ENCODE measurements around the gene TENT5C. TPM values are rescaled to one million over a fixed set of nuclear protein-coding genes. Genes with fewer than 3 reads are reported as not detected.

TENT5C gene
- total and polyA plus RNA-seq, 7 donors: 1.5 to 31.4 (median 9.7) TPM

- DNase-seq: no peak
- H3K36me3 ChIP-seq (ENCODE audit: insufficient read depth in 1 of 2, low read depth in 1 of 2): no peaks in the 10 kb centered on the region
- no peak for TF ChIP-seq CTCF (IDR thresholded peaks at IDR 0.05)
- intact Hi-C loops (cut with DNase I): no loop called here
- 88 to 91% (median 90%) methylated on average over 8 of the region's 8 CpGs for WGBS, 3 donors
- ATAC-seq: no peak
- no peak overlapping the region for H3K4me3 ChIP-seq
- H3K9me3 ChIP-seq: no peaks in the 10 kb centered on the region
- H3K27ac ChIP-seq: no peak overlapping the region
- H3K27me3 ChIP-seq (ENCODE audit: insufficient read depth in 3 of 3, low read length in 2 of 3): no peaks in the 10 kb centered on the region
- peaks cover 25% of the 10 kb centered on the region for H3K4me1 ChIP-seq
These were observed 31.0 kb downstream of the TENT5C start for GRCh38 chr1:117636637-117637425.

- Histone ChIP-seq H3K4me3 (no peak overlapping the region), H3K36me3 (ENCODE audit: insufficient read depth in 1 of 2, low read depth in 1 of 2) (no peaks in the 10 kb centered on the region), H3K27ac (no peak overlapping the region), H3K4me1 (peaks cover 12% of the 10 kb centered on the region), H3K27me3 (ENCODE audit: insufficient read depth in 3 of 3, low read length in 2 of 3) (no peaks in the 10 kb centered on the region), H3K9me3 (no peaks in the 10 kb centered on the region)
- WGBS, 3 donors: 34 to 57% (median 36%) methylated on average over 1 of the region's 1 CpG
- no peak for DNase-seq
- intact Hi-C loops (cut with DNase I): no loop called here
- no peak for TF ChIP-seq CTCF (IDR thresholded peaks at IDR 0.05)
- no peak for ATAC-seq
These were observed 32.3 kb downstream of the TENT5C start for GRCh38 chr1:117638141-117638540.

GRCh38 chr1:117638759-117639158 is 32.9 kb downstream of the TENT5C start:
- H3K36me3 ChIP-seq (ENCODE audit: insufficient read depth in 1 of 2, low read depth in 1 of 2): no peaks in the 10 kb centered on the region
- peaks cover 6% of the 10 kb centered on the region for H3K4me1 ChIP-seq
- no peaks in the 10 kb centered on the region for H3K9me3 ChIP-seq
- H3K27ac ChIP-seq: no peak overlapping the region
- no peak for ATAC-seq
- TF ChIP-seq CTCF (IDR thresholded peaks at IDR 0.05): no peak
- no peak overlapping the region for H3K4me3 ChIP-seq
- no peaks in the 10 kb centered on the region for H3K27me3 ChIP-seq (ENCODE audit: insufficient read depth in 3 of 3, low read length in 2 of 3)
- DNase-seq: no peak
- 76 to 80% (median 79%) methylated on average over 4 of the region's 4 CpGs for WGBS, 3 donors
- intact Hi-C loops (cut with DNase I): no loop called here

GRCh38 chr1:117639741-117640140 is 33.9 kb downstream of the TENT5C start:
- Histone ChIP-seq H3K36me3 (ENCODE audit: insufficient read depth in 1 of 2, low read depth in 1 of 2) (no peaks in the 10 kb centered on the region), H3K27me3 (ENCODE audit: insufficient read depth in 3 of 3, low read length in 2 of 3) (no peaks in the 10 kb centered on the region), H3K9me3 (no peaks in the 10 kb centered on the region), H3K27ac (no peak overlapping the region), H3K4me1 (peaks cover 4% of the 10 kb centered on the region), H3K4me3 (no peak overlapping the region)
- 84 to 89% (median 87%) methylated on average over 4 of the region's 4 CpGs for WGBS, 3 donors
- ATAC-seq (no peak), DNase-seq (no peak)
- TF ChIP-seq CTCF (IDR thresholded peaks at IDR 0.05): no peak
- intact Hi-C loops (cut with DNase I): no loop called here

- Histone ChIP-seq H3K9me3 (no peaks in the 10 kb centered on the region), H3K36me3 (ENCODE audit: insufficient read depth in 1 of 2, low read depth in 1 of 2) (no peaks in the 10 kb centered on the region), H3K27ac (no peak overlapping the region), H3K4me3 (no peak overlapping the region), H3K4me1 (peaks cover 20% of the 10 kb centered on the region), H3K27me3 (ENCODE audit: insufficient read depth in 3 of 3, low read length in 2 of 3) (no peaks in the 10 kb centered on the region)
- TF ChIP-seq CTCF (IDR thresholded peaks at IDR 0.05): no peak
- intact Hi-C loops (cut with DNase I): no loop called here
- ATAC-seq (no peak), DNase-seq (no peak)
- WGBS, 3 donors: 84 to 88% (median 87%) methylated on average over 3 of the region's 3 CpGs
These were observed 35.7 kb downstream of the TENT5C start for GRCh38 chr1:117641536-117641935.
